IMR-90 (cell line): ENCODE measurements around the gene ZFPM1. TPM values are rescaled to one million over a fixed set of nuclear protein-coding genes. Genes with fewer than 3 reads are reported as not detected.

Source experiments
- ATAC-seq: fragments of 200-7000 bp; cut with Tn5 transposase; 2 replicates; pipeline ENCODE4 v1.9.1; 2020; ENCODE audit warnings: low read depth, mild to moderate bottlenecking, moderate library complexity
- BruUV-seq: library from RNA; stranded (reverse); fragments of 400-500 nt; replicated peaks from 2 replicates; lab custom pipeline; 2021; lab: Mats Ljungman, UMichigan
- CTCF ChIA-PET: fragments of 300-600 bp; formaldehyde crosslinking; extraction: SDS; loops from one replicate; lab custom pipeline; 2021; ENCODE audit warnings: antibody characterized with exemption; lab: Yijun Ruan, JAX
- POLR2A ChIA-PET: fragments of 300-600 bp; sonication (Branson Sonifier 250); formaldehyde crosslinking; loops from one replicate; lab custom pipeline; 2022; ENCODE audit warnings: antibody characterized with exemption; ENCODE audit not compliant: unreplicated experiment; lab: Charles Lee
- DNase-seq: peaks from one replicate; pipeline ENCODE4 v3.0.0; 2013
- H2AFZ ChIP-seq: replicated peaks from 2 replicates; pipeline ENCODE3; 2013; ENCODE audit warnings: low read length, mild to moderate bottlenecking; ENCODE audit not compliant: poor library complexity
- H2AK5ac ChIP-seq: 2 replicates; pipeline ENCODE4 v1.6.1; 2013; ENCODE audit warnings: low read depth, low read length, inconsistent platforms
- H2AK9ac ChIP-seq: replicated peaks from 2 replicates; pipeline ENCODE3; 2013; ENCODE audit warnings: mild to moderate bottlenecking, low read depth, low read length, moderate library complexity; ENCODE audit not compliant: poor library complexity
- H2BK120ac ChIP-seq: 2 replicates; pipeline ENCODE4 v1.6.1; 2013; ENCODE audit warnings: low read depth, low read length, inconsistent platforms
- H2BK15ac ChIP-seq: 3 replicates; pipeline ENCODE4 v1.6.1; 2013; ENCODE audit warnings: low read depth, low read length, inconsistent platforms
- H2BK20ac ChIP-seq: 2 replicates; pipeline ENCODE4 v1.6.1; 2013; ENCODE audit warnings: low read depth, mild to moderate bottlenecking, inconsistent platforms, low read length, moderate library complexity
- H2BK5ac ChIP-seq: 2 replicates; pipeline ENCODE4 v1.6.1; 2013; ENCODE audit warnings: mild to moderate bottlenecking, low read depth, low read length, inconsistent platforms; ENCODE audit not compliant: poor library complexity, severe bottlenecking
- H3K14ac ChIP-seq: replicated peaks from 2 replicates; pipeline ENCODE4 v1.6.1; 2013; ENCODE audit warnings: low read depth, low read length, inconsistent platforms
- H3K18ac ChIP-seq: 2 replicates; pipeline ENCODE4 v1.6.1; 2013; ENCODE audit warnings: low read depth, low read length, control low read depth
- H3K23ac ChIP-seq: 2 replicates; pipeline ENCODE4 v1.6.1; 2013; ENCODE audit warnings: low read depth, low read length, inconsistent platforms
- H3K27ac ChIP-seq: 2 replicates; pipeline ENCODE4 v1.5.1; 2013; ENCODE audit warnings: mild to moderate bottlenecking, control low read depth, low read length; ENCODE audit not compliant: insufficient read depth
- H3K27me3 ChIP-seq: 2 replicates; pipeline ENCODE4 v1.6.1; 2013; ENCODE audit warnings: low read length; ENCODE audit not compliant: control insufficient read depth, insufficient read depth
- H3K36me3 ChIP-seq: 2 replicates; pipeline ENCODE4 v1.6.1; 2013; ENCODE audit warnings: low read length, mixed read lengths; ENCODE audit not compliant: control insufficient read depth, insufficient read depth
- H3K4ac ChIP-seq: 2 replicates; pipeline ENCODE4 v1.6.1; 2013; ENCODE audit warnings: low read depth, low read length, inconsistent platforms
- H3K4me1 ChIP-seq: 2 replicates; pipeline ENCODE4 v1.6.1; 2013; ENCODE audit warnings: low read length, mixed read lengths; ENCODE audit not compliant: control insufficient read depth, insufficient read depth
- H3K4me2 ChIP-seq: 2 replicates; pipeline ENCODE4 v1.6.1; 2013; ENCODE audit warnings: low read depth, mild to moderate bottlenecking, control low read depth, low read length, moderate library complexity
- H3K4me3 ChIP-seq: 2 replicates; pipeline ENCODE4 v1.5.1; 2013; ENCODE audit warnings: low read depth, mild to moderate bottlenecking, control low read depth, low read length, moderate library complexity; ENCODE audit not compliant: insufficient read depth
- H3K56ac ChIP-seq: 2 replicates; pipeline ENCODE4 v1.6.1; 2013; ENCODE audit warnings: low read length, inconsistent platforms; ENCODE audit not compliant: insufficient read depth; ENCODE audit errors: extremely low read depth
- H3K79me1 ChIP-seq, 2 experiments: 2 replicates each; pipeline ENCODE4 v1.6.1; 2013; ENCODE audit warnings: low read length in 2 of 2, inconsistent platforms in 1 of 2, low read depth in 1 of 2
- H3K9ac ChIP-seq: 2 replicates; pipeline ENCODE4 v1.6.1; 2013; ENCODE audit warnings: low read depth, low read length, control low read depth
- H3K9me1 ChIP-seq: 2 replicates; pipeline ENCODE4 v1.6.1; 2013; ENCODE audit warnings: low read length, inconsistent platforms; ENCODE audit not compliant: insufficient read depth
- H3K9me3 ChIP-seq: 2 replicates; pipeline ENCODE4 v1.6.1; 2013; ENCODE audit warnings: low read length; ENCODE audit not compliant: control insufficient read depth, insufficient read depth
- H4K20me1 ChIP-seq: 2 replicates; pipeline ENCODE4 v1.6.1; 2013; ENCODE audit warnings: low read length, inconsistent platforms; ENCODE audit not compliant: insufficient read depth
- H4K5ac ChIP-seq: 2 replicates; pipeline ENCODE4 v1.6.1; 2013; ENCODE audit warnings: mild to moderate bottlenecking, low read depth, low read length, control low read depth
- H4K8ac ChIP-seq, 2 experiments: 2 replicates each; pipeline ENCODE4 v1.6.1; 2013; ENCODE audit warnings: low read depth in 2 of 2, low read length in 2 of 2, control low read depth in 1 of 2, inconsistent platforms in 1 of 2
- H4K91ac ChIP-seq: 2 replicates; pipeline ENCODE4 v1.6.1; 2013; ENCODE audit warnings: low read depth, low read length, inconsistent platforms; ENCODE audit not compliant: insufficient read depth
- FOS ChIP-seq: fragments of 150-350 bp; IDR thresholded peaks from 2 replicates; pipeline ENCODE4 v1.6.1; 2016; ENCODE audit warnings: low read depth, low read length
- WGBS, 2 experiments: methylation state at CpG; one replicate each; pipeline versions ENCODE4 v1.1.5 to v1.1.7; 2013; ENCODE audit warnings: missing lambda C conversion rate in 2 of 2; ENCODE audit not compliant: insufficient read length in 1 of 2; ENCODE audit errors: extremely low coverage in 2 of 2; 5-methylcytosine and 5-hydroxymethylcytosine counted together
- dilution Hi-C: fragments of 300-500 bp; cut with HindIII; formaldehyde crosslinking; loops from one replicate; pipeline ENCODE4 v1.14.3; 2018; ENCODE audit warnings: low sequenced_read_pairs; ENCODE audit not compliant: unreplicated experiment
- in situ Hi-C: fragments of 300-500 bp; cut with MboI; formaldehyde crosslinking; loops from 3 replicates; pipeline ENCODE4 v1.14.3; 2019; ENCODE audit warnings: low sequenced_read_pairs, inconsistent platforms, mixed read lengths
- intact Hi-C: fragments of 100-400 bp; cut with micrococcal nuclease; formaldehyde crosslinking; loops from 2 replicates; pipeline ENCODE4 v1.10.0; 2022
- polyA plus RNA-seq, 3 experiments: library from polyadenylated mRNA; depleted of rRNA; stranded (reverse); fragments of >200 nt; gene quantifications; 2 replicates each; pipeline ENCODE4 v1.2.3, GENCODE V29; 2012; ENCODE audit warnings: low replicate concordance in 1 of 3
- total RNA-seq: library from RNA; depleted of rRNA; stranded (reverse); fragments of >200 nt; gene quantifications from 2 replicates; pipeline ENCODE4 v1.2.3, GENCODE V29; 2012
- TF ChIP-seq, protein P1 (sequence below): conservative IDR thresholded peaks from 2 replicates; pipeline ENCODE4 v1.5.1; 2012; ENCODE audit warnings: mild to moderate bottlenecking, low read depth, low read length, improper control_type of control experiment
- TF ChIP-seq, protein P2 (sequence below): fragments of 150-350 bp; IDR thresholded peaks from 2 replicates; pipeline ENCODE4 v1.6.1; 2016; ENCODE audit warnings: low read depth, mild to moderate bottlenecking, low read length, moderate library complexity, borderline replicate concordance

The ZFPM1 gene
- total and polyA plus RNA-seq, 2 of the 4 experiments (the other 2 are of a cell fraction) = 0.36 to 1.1 TPM

DNA sequence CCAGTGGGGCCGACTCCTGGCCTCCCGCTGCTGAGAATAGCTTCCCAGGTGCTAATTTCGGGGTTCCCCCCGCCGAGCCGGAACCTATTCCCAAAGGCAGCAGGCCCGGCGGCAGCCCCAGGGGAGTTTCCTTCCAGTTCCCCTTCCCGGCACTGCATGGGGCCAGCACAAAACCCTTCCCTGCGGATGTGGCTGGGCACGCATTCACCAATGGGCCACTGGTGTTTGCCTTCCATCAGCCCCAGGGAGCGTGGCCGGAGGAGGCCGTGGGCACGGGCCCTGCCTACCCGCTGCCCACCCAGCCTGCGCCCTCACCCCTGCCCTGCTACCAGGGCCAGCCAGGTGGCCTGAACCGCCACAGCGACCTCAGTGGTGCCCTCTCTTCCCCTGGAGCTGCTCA is 24.9 kb upstream of the ZFPM1 start:
- H4K5ac ChIP-seq = no peak overlapping the region
- DNase-seq = no peak
- no peak overlapping the region for H2AK9ac ChIP-seq
- peak overlapping the region; percentile 33 for H2AFZ ChIP-seq
- no peak overlapping the region for H2AK5ac ChIP-seq
- peaks cover 77% of the 10 kb centered on the region for H3K36me3 ChIP-seq
- H3K9me3 ChIP-seq = no peaks in the 10 kb centered on the region
- no peak for ATAC-seq
- peaks cover under 1 to 52% of the 10 kb centered on the region in 2 experiments; a peak in 3 of 4 replicates for H3K79me1 ChIP-seq
- no peak overlapping the region for H3K4me3 ChIP-seq
- H3K14ac ChIP-seq = no peak overlapping the region
- H3K4me2 ChIP-seq = no peak overlapping the region
- no peak overlapping the region for H2BK15ac ChIP-seq
- H3K4ac ChIP-seq = no peak overlapping the region
- ChIA-PET CTCF (no interaction called here), POLR2A (no interaction called here)
- in situ Hi-C loops (no loop called here), intact Hi-C loops (no loop called here), dilution Hi-C loops (no loop called here)
- TSS peak; percentile 3 for BruUV-seq
- H3K4me1 ChIP-seq = no peaks in the 10 kb centered on the region; the same call in none of the 2 replicates
- H3K23ac ChIP-seq = no peak overlapping the region
- TF ChIP-seq, protein P1, sequence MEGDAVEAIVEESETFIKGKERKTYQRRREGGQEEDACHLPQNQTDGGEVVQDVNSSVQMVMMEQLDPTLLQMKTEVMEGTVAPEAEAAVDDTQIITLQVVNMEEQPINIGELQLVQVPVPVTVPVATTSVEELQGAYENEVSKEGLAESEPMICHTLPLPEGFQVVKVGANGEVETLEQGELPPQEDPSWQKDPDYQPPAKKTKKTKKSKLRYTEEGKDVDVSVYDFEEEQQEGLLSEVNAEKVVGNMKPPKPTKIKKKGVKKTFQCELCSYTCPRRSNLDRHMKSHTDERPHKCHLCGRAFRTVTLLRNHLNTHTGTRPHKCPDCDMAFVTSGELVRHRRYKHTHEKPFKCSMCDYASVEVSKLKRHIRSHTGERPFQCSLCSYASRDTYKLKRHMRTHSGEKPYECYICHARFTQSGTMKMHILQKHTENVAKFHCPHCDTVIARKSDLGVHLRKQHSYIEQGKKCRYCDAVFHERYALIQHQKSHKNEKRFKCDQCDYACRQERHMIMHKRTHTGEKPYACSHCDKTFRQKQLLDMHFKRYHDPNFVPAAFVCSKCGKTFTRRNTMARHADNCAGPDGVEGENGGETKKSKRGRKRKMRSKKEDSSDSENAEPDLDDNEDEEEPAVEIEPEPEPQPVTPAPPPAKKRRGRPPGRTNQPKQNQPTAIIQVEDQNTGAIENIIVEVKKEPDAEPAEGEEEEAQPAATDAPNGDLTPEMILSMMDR = no peak
- TF ChIP-seq, protein P2, sequence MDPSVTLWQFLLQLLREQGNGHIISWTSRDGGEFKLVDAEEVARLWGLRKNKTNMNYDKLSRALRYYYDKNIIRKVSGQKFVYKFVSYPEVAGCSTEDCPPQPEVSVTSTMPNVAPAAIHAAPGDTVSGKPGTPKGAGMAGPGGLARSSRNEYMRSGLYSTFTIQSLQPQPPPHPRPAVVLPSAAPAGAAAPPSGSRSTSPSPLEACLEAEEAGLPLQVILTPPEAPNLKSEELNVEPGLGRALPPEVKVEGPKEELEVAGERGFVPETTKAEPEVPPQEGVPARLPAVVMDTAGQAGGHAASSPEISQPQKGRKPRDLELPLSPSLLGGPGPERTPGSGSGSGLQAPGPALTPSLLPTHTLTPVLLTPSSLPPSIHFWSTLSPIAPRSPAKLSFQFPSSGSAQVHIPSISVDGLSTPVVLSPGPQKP = no peak
- no peak for TF ChIP-seq FOS
- 99% methylated on average over 12 of the region's 19 CpGs; no CpG with 5 or more reads in 1 of the 2 experiments for WGBS, 2 experiments
- peaks cover 50% of the 10 kb centered on the region for H4K20me1 ChIP-seq
- H3K27ac ChIP-seq = no peak overlapping the region
- no peak overlapping the region for H4K91ac ChIP-seq
- H3K9ac ChIP-seq = no peak overlapping the region
- no peaks in the 10 kb centered on the region for H3K27me3 ChIP-seq
- H3K9me1 ChIP-seq = peaks cover 8% of the 10 kb centered on the region
- no peak overlapping the region for H2BK20ac ChIP-seq
- H3K18ac ChIP-seq = no peak overlapping the region
- H2BK5ac ChIP-seq = no peak overlapping the region
- H4K8ac ChIP-seq = no peak overlapping the region
- H2BK120ac ChIP-seq = no peak overlapping the region
- H3K56ac ChIP-seq = no peak overlapping the region
